Measurements from ENCODE around the gene ACER3.

Gene ACER3

GRCh38 chr11:77075425-77075905 is 214.7 kb downstream of the ACER3 start:
- no peak for DNase-seq (ENCODE audit: low spot score)
